GM18502 (cell line): Measurements from ENCODE around the gene CES3.

Source experiments
- ATAC-seq: cut with Tn5 transposase; IDR thresholded peaks from one replicate; pipeline ENCODE4 v1.9.1; 2021; ENCODE audit warnings: mild to moderate bottlenecking; ENCODE audit not compliant: unreplicated experiment, poor library complexity

The CES3 gene

GRCh38 chr16:67023689-67024088, 62.6 kb downstream of the CES3 start:
- no peak for ATAC-seq
